Stimulated activated CD4-positive, alpha-beta T cell treated with anti-CD3 and anti-CD28 coated beads, Interleukin-12 subunit alpha, Interleukin-12 subunit beta, amount 100 ng/mL, for 4 hours (primary cell): Measurements from ENCODE around the gene DCAF10.
A peak's percentile ranks its signal among the peaks of the same experiment; 100 is the strongest.
"Not testable (repeated sequence)": the region's sequence is repeated elsewhere in the genome, so short reads cannot be mapped to it uniquely, and the experiment has no call there.

Experiments
- DNase-seq: peaks from one replicate; pipeline ENCODE4 v3.0.0-alpha.2; 2020

Gene DCAF10

GRCh38 chr9:37800631-37801286 lies at the start of gene DCAF10:
Gene DCAF10, plus strand, starts transcription at chr9:37800797. Its CDS starts 70 bp downstream, at chr9:37800867.
- DNase-seq, result peak; percentile 92

GRCh38 chr9:37751186-37751585 lies 49.4 kb upstream of the DCAF10 start:
- DNase-seq, result no peak

- DNase-seq, result not testable (repeated sequence)
Measured at GRCh38 chr9:37751704-37752103, 48.9 kb upstream of the DCAF10 start.

GRCh38 chr9:37752112-37752511 lies 48.5 kb upstream of the DCAF10 start:
- not testable (repeated sequence) for DNase-seq

- peak; percentile 5 for DNase-seq
Measured at GRCh38 chr9:37752642-37753488, 47.7 kb upstream of the DCAF10 start.

GRCh38 chr9:37753489-37754190 lies 47.0 kb upstream of the DCAF10 start, which contains the start of gene TRMT10B:
Gene TRMT10B, plus strand, starts transcription at chr9:37753805. Its CDS starts 8,127 bp downstream, at chr9:37761932.
- peak; percentile 73 for DNase-seq

- no peak for DNase-seq
Measured at GRCh38 chr9:37758747-37759146, 41.9 kb upstream of the DCAF10 start.

- no peak for DNase-seq
Measured at GRCh38 chr9:37760416-37761161, 40.0 kb upstream of the DCAF10 start.

GRCh38 chr9:37761511-37761910 lies 39.1 kb upstream of the DCAF10 start:
- DNase-seq, result no peak

GRCh38 chr9:37765263-37765662 lies 35.3 kb upstream of the DCAF10 start:
- DNase-seq, result not testable (repeated sequence)

- DNase-seq, result no peak
Measured at GRCh38 chr9:37769306-37769705, 31.3 kb upstream of the DCAF10 start.

GRCh38 chr9:37769995-37770394 lies 30.6 kb upstream of the DCAF10 start:
- no peak for DNase-seq

- no peak for DNase-seq
Measured at GRCh38 chr9:37775216-37775919, 25.2 kb upstream of the DCAF10 start.

- DNase-seq, result no peak
Measured at GRCh38 chr9:37776328-37776727, 24.3 kb upstream of the DCAF10 start.

- no peak for DNase-seq
Measured at GRCh38 chr9:37778534-37778933, 22.1 kb upstream of the DCAF10 start.

GRCh38 chr9:37784291-37784615 lies 16.3 kb upstream of the DCAF10 start:
- DNase-seq, result no peak

- DNase-seq, result peak; percentile 80
Measured at GRCh38 chr9:37784616-37785483, 15.7 kb upstream of the DCAF10 start, which contains the start of gene EXOSC3. Gene EXOSC3, minus strand, starts transcription at chr9:37785064. Its CDS starts 20 bp downstream, at chr9:37785044.

GRCh38 chr9:37787059-37787458 lies 13.5 kb upstream of the DCAF10 start:
- DNase-seq, result no peak

GRCh38 chr9:37788332-37788731 lies 12.3 kb upstream of the DCAF10 start:
- no peak for DNase-seq

GRCh38 chr9:37790096-37790495 lies 10.5 kb upstream of the DCAF10 start:
- no peak for DNase-seq

- DNase-seq, result no peak
Measured at GRCh38 chr9:37792122-37792521, 8.5 kb upstream of the DCAF10 start.
